ENCODE measurements around the gene MICALL2.

DNA sequence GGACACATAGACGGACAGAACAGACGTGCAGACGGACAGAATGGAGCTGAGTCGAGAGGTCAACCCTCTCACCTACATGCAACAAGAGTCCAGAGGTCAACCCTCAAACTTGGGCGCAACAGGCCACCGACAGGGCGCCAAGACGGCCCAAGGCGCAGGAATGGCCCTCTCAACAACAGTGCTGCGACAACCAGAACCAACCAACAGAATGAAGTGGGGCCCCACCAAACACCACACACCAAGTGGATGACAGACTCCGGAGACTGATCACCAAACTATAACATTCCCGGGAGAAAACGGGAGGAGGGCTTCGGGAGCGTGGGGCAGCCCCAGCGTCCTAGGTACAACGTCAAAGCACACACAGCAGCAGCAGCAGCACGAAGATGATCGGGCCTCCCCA is 31.6 kb upstream of the MICALL2 start:
- TF ChIP-seq, protein P1, sequence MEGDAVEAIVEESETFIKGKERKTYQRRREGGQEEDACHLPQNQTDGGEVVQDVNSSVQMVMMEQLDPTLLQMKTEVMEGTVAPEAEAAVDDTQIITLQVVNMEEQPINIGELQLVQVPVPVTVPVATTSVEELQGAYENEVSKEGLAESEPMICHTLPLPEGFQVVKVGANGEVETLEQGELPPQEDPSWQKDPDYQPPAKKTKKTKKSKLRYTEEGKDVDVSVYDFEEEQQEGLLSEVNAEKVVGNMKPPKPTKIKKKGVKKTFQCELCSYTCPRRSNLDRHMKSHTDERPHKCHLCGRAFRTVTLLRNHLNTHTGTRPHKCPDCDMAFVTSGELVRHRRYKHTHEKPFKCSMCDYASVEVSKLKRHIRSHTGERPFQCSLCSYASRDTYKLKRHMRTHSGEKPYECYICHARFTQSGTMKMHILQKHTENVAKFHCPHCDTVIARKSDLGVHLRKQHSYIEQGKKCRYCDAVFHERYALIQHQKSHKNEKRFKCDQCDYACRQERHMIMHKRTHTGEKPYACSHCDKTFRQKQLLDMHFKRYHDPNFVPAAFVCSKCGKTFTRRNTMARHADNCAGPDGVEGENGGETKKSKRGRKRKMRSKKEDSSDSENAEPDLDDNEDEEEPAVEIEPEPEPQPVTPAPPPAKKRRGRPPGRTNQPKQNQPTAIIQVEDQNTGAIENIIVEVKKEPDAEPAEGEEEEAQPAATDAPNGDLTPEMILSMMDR (IDR thresholded peaks at IDR 0.05): no peak
- no peak for TF ChIP-seq POLR2A (IDR thresholded peaks at IDR 0.05; ENCODE audit: low read depth)
